ENCODE results near the gene C22orf23. TPM values are rescaled to one million over a fixed set of nuclear protein-coding genes. Genes with fewer than 3 reads are reported as not detected.

Gene C22orf23
- total and polyA plus RNA-seq, 2 of the 4 experiments (the other 2 are of a cell fraction) = 0.39 to 0.54 TPM

DNA sequence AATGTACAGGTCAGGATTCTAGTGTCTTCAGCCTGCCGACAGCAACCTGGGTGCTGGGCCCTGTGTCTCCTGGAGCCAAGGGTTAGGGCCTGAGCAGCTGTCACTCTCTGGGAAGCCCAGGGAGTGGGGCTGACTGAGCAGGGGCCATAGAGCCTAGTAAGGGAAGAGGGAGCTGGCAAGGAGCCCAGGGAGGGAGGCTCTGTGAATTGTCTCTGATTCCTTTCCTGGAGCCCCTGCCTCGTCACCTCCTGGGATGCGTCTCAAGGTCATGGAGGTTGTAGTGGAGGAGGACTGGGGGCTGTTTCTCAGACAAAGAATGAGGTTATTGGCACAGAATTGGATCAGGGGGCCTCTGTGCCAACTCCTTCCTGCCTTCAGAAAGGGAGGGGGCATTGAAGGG lies 19.1 kb upstream of the C22orf23 start:
- no peak overlapping the region for H2BK5ac ChIP-seq (ENCODE audit: low read depth, low read length, poor library complexity, severe bottlenecking)
- CTCF ChIA-PET = no interaction called here
- H4K91ac ChIP-seq (ENCODE audit: insufficient read depth, low read depth, low read length) = no peak overlapping the region
- H2BK15ac ChIP-seq (ENCODE audit: low read depth, low read length) = no peak overlapping the region
- peaks cover 5% of the 10 kb centered on the region for H4K20me1 ChIP-seq (ENCODE audit: insufficient read depth, low read length)
- peaks cover 10% of the 10 kb centered on the region for H3K36me3 ChIP-seq (ENCODE audit: control insufficient read depth, insufficient read depth, low read length)
- no peaks in the 10 kb centered on the region for H3K4me1 ChIP-seq (ENCODE audit: control insufficient read depth, insufficient read depth, low read length)
- DNase-seq (no peak), ATAC-seq (ENCODE audit: low read depth) (no peak)
- no peak overlapping the region for H3K9ac ChIP-seq (ENCODE audit: low read depth, low read length)
- no peak overlapping the region for H3K56ac ChIP-seq (ENCODE audit: extremely low read depth, insufficient read depth, low read length)
- no peaks in the 10 kb centered on the region for H3K9me1 ChIP-seq (ENCODE audit: insufficient read depth, low read length)
- H3K27ac ChIP-seq (ENCODE audit: insufficient read depth, low read length) = no peak overlapping the region
- 60% methylated on average over 3 of the region's 3 CpGs; no CpG with 5 or more reads in 1 of the 2 experiments for WGBS, 2 experiments (ENCODE audit: extremely low coverage in 2 of 2, insufficient read length in 1 of 2)
- H3K27me3 ChIP-seq (ENCODE audit: control insufficient read depth, insufficient read depth, low read length) = no peaks in the 10 kb centered on the region
- H3K14ac ChIP-seq (replicated peaks; ENCODE audit: low read depth, low read length) = no peak overlapping the region
- H3K79me1 ChIP-seq (ENCODE audit: low read depth in 1 of 2, low read length in 2 of 2) = no peaks in the 10 kb centered on the region
- POLR2A ChIA-PET (ENCODE audit: unreplicated experiment) = no interaction called here
- H3K23ac ChIP-seq (ENCODE audit: low read depth, low read length) = no peak overlapping the region
- H2AK9ac ChIP-seq (replicated peaks; ENCODE audit: low read depth, low read length, poor library complexity) = no peak overlapping the region
- H4K8ac ChIP-seq (ENCODE audit: low read depth in 2 of 2, low read length in 2 of 2) = no peak overlapping the region
- dilution Hi-C loops (cut with HindIII; ENCODE audit: low sequenced_read_pairs, unreplicated experiment) (no loop called here), intact Hi-C loops (cut with micrococcal nuclease) (no loop called here), in situ Hi-C loops (cut with MboI; ENCODE audit: low sequenced_read_pairs) (no loop called here)
- H3K18ac ChIP-seq (ENCODE audit: low read depth, low read length) = no peak overlapping the region
- no peak overlapping the region for H4K5ac ChIP-seq (ENCODE audit: low read depth, low read length)
- H2BK120ac ChIP-seq (ENCODE audit: low read depth, low read length) = no peak overlapping the region
- TF ChIP-seq CEBPB (IDR thresholded peaks at IDR 0.05; ENCODE audit: low read depth, low read length) (no peak), RAD21 (IDR thresholded peaks at IDR 0.05; ENCODE audit: low read length) (no peak), POLR2A (IDR thresholded peaks at IDR 0.05; ENCODE audit: low read depth, low read length) (no peak), FOS (IDR thresholded peaks at IDR 0.05; ENCODE audit: low read depth, low read length) (no peak), NFE2L2 (IDR thresholded peaks at IDR 0.05; ENCODE audit: low read depth, low read length) (no peak), BHLHE40 (IDR thresholded peaks at IDR 0.05; ENCODE audit: low read depth, low read length) (no peak), MXI1 (IDR thresholded peaks at IDR 0.05; ENCODE audit: borderline replicate concordance, low read depth, low read length) (no peak), MAFK (IDR thresholded peaks at IDR 0.05; ENCODE audit: low read depth, low read length) (no peak), CHD1 (IDR thresholded peaks at IDR 0.05; ENCODE audit: low read depth, low read length) (no peak), MAZ (IDR thresholded peaks at IDR 0.05; ENCODE audit: borderline replicate concordance, low read depth, low read length) (no peak), RFX5 (IDR thresholded peaks at IDR 0.05; ENCODE audit: low read depth, low read length) (no peak), ELK1 (IDR thresholded peaks at IDR 0.05; ENCODE audit: borderline replicate concordance, low read depth, low read length) (no peak), RCOR1 (IDR thresholded peaks at IDR 0.05; ENCODE audit: insufficient replicate concordance, low read length) (no peak), USF2 (IDR thresholded peaks at IDR 0.05; ENCODE audit: low read depth, low read length) (no peak)
- TF ChIP-seq, protein P1, sequence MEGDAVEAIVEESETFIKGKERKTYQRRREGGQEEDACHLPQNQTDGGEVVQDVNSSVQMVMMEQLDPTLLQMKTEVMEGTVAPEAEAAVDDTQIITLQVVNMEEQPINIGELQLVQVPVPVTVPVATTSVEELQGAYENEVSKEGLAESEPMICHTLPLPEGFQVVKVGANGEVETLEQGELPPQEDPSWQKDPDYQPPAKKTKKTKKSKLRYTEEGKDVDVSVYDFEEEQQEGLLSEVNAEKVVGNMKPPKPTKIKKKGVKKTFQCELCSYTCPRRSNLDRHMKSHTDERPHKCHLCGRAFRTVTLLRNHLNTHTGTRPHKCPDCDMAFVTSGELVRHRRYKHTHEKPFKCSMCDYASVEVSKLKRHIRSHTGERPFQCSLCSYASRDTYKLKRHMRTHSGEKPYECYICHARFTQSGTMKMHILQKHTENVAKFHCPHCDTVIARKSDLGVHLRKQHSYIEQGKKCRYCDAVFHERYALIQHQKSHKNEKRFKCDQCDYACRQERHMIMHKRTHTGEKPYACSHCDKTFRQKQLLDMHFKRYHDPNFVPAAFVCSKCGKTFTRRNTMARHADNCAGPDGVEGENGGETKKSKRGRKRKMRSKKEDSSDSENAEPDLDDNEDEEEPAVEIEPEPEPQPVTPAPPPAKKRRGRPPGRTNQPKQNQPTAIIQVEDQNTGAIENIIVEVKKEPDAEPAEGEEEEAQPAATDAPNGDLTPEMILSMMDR (conservative IDR thresholded peaks at IDR 0.05; ENCODE audit: low read depth, low read length) = no peak
- no peak overlapping the region for H2AK5ac ChIP-seq (ENCODE audit: low read depth, low read length)
- no peak overlapping the region for H3K4ac ChIP-seq (ENCODE audit: low read depth, low read length)
- H2AFZ ChIP-seq (replicated peaks; ENCODE audit: low read length, poor library complexity) = no peak overlapping the region
- no peak overlapping the region for H2BK20ac ChIP-seq (ENCODE audit: low read depth, low read length)
- no peak overlapping the region for H3K4me2 ChIP-seq (ENCODE audit: low read depth, low read length)
- H3K4me3 ChIP-seq (ENCODE audit: insufficient read depth, low read depth, low read length) = no peak overlapping the region
- H3K9me3 ChIP-seq (ENCODE audit: control insufficient read depth, insufficient read depth, low read length) = no peaks in the 10 kb centered on the region
- no TSS peak for BruUV-seq (replicated peaks)
